Activated CD8-positive, alpha-beta memory T cell treated with anti-CD3 and anti-CD28 coated beads for 1 hour (primary cell): ENCODE data around the gene PTPN23.

Experiments used
- DNase-seq, 2 donors: peaks; one replicate each; pipeline ENCODE4 v3.0.0-alpha.2; 2020; ENCODE audit warnings: low read depth in 1 of 2; ENCODE audit errors: extremely low read depth in 1 of 2

The PTPN23 gene

GRCh38 chr3:47405820-47406761, 25.3 kb downstream of the PTPN23 start:
- no peak for DNase-seq

DNA sequence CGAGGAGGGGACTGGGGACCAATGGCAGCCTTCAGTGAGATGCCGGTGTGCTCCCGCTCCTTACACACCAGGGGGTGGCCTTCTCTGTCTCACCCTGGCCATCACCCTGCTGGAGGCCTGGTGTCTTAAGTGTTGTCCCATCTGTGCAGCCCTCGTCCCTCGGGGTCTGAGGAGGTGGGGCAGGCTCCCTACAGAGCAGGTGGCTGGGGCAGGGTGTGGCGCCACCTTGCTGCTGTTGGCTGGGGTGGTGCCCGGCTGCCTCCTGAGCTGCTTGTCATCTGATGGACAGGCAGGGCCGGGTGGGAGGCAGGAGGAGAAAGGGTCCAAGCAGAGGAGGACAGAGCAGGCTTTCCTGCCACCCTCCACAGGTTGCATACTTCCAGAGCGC, 25.9 kb downstream of the PTPN23 start:
- no peak for DNase-seq

- no peak for DNase-seq
Observed at GRCh38 chr3:47407237-47407636, 26.4 kb downstream of the PTPN23 start.

DNA sequence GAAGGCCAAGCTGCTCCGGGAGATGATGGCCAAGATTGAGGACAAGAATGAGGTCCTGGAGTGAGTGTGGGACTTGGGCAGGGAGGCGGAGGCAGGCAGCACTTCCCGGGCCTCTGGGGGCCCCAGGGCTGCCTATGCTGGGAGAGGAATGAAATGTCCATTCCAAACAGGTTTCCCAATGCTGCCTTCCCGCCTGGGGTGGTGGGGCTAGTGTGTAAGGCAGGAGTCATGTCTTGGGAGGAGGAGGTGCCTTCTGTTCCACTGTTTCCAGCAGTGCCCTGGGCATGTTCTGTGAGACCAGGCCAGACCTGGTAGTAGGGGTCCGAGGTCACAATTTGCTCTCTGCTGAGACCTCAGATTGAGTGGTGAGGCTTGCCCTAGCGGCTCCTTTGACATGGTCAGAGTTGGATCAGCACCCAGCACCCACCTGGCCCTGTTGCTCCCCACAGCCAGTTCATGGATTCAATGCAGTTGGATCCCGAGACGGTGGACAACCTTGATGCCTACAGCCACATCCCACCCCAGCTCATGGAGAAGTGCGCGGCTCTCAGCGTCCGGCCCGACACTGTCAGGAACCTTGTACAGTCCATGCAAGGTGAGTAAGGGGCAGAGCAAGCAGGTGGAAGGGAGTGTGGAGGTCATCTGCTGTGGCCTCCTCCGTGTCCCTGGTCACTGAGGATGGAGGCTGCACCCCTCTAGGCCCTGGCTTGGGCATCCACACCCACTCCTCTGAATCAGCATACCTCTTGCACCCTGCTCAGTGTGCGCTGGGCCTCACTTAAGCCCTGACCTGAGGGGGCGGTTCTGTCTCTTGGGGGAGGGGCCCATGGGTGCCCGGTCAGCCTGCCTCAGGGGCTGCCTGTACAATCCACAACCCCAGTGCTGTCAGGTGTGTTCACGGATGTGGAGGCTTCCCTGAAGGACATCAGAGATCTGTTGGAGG, 27.3 kb downstream of the PTPN23 start:
- no peak for DNase-seq

DNA sequence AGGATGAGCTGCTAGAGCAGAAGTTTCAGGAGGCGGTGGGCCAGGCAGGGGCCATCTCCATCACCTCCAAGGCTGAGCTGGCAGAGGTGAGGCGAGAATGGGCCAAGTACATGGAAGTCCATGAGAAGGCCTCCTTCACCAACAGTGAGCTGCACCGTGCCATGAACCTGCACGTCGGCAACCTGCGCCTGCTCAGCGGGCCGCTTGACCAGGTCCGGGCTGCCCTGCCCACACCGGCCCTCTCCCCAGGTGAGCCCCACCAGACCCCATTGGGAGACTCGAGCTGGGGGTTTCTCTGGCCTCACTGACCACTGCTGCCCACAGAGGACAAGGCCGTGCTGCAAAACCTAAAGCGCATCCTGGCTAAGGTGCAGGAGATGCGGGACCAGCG, 28.0 kb downstream of the PTPN23 start:
- no peak for DNase-seq

DNA sequence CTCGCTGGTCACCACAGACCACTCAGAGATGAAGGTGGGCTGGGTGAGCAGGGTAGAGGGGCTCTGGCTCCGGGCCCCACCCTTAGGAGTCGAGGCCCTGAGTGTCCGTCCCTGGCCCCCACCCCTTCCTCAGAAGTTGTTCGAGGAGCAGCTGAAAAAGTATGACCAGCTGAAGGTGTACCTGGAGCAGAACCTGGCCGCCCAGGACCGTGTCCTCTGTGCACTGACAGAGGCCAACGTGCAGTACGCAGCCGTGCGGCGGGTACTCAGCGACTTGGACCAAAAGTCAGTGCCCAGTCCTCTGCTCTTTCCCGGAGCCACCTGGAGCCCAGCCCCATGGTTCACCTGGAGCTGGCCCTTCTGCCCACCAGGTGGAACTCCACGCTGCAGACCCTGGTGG, 28.5 kb downstream of the PTPN23 start:
- no peak for DNase-seq

GRCh38 chr3:47409688-47410416, 29.0 kb downstream of the PTPN23 start:
- no peak for DNase-seq

DNA sequence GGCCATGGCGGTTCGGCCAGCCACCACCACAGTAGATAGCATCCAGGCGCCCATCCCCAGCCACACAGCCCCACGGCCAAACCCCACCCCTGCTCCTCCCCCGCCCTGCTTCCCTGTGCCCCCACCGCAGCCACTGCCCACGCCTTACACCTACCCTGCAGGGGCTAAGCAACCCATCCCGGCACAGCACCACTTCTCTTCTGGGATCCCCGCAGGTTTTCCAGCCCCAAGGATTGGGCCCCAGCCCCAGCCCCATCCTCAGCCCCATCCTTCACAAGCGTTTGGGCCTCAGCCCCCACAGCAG, 29.5 kb downstream of the PTPN23 start:
- DNase-seq, result no peak

- DNase-seq, result no peak
Observed at GRCh38 chr3:47410801-47411646, 30.2 kb downstream of the PTPN23 start.

GRCh38 chr3:47411696-47412452, 31.1 kb downstream of the PTPN23 start:
- no peak for DNase-seq

- no peak for DNase-seq
Observed at GRCh38 chr3:47412453-47412756, 31.6 kb downstream of the PTPN23 start.

DNA sequence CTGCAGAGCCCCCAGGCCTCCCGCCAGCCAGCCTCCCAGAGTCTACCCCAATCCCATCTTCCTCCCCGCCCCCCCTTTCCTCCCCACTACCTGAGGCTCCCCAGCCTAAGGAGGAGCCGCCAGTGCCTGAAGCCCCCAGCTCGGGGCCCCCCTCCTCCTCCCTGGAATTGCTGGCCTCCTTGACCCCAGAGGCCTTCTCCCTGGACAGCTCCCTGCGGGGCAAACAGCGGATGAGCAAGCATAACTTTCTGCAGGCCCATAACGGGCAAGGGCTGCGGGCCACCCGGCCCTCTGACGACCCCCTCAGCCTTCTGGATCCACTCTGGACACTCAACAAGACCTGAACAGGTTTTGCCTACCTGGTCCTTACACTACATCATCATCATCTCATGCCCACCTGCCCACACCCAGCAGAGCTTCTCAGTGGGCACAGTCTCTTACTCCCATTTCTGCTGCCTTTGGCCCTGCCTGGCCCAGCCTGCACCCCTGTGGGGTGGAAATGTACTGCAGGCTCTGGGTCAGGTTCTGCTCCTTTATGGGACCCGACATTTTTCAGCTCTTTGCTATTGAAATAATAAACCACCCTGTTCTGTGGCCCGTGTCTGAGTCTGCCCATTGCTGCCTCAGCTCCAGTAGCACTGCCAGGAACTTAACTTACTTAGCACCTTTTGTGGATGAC, 32.2 kb downstream of the PTPN23 start:
- no peak for DNase-seq

GRCh38 chr3:47413751-47414150, 32.9 kb downstream of the PTPN23 start:
- DNase-seq, result no peak

- no peak for DNase-seq
Observed at GRCh38 chr3:47414161-47414564, 33.3 kb downstream of the PTPN23 start.

- no peak for DNase-seq
Observed at GRCh38 chr3:47414666-47415587, 34.1 kb downstream of the PTPN23 start.

GRCh38 chr3:47416041-47416440, 35.2 kb downstream of the PTPN23 start:
- no peak for DNase-seq

DNA sequence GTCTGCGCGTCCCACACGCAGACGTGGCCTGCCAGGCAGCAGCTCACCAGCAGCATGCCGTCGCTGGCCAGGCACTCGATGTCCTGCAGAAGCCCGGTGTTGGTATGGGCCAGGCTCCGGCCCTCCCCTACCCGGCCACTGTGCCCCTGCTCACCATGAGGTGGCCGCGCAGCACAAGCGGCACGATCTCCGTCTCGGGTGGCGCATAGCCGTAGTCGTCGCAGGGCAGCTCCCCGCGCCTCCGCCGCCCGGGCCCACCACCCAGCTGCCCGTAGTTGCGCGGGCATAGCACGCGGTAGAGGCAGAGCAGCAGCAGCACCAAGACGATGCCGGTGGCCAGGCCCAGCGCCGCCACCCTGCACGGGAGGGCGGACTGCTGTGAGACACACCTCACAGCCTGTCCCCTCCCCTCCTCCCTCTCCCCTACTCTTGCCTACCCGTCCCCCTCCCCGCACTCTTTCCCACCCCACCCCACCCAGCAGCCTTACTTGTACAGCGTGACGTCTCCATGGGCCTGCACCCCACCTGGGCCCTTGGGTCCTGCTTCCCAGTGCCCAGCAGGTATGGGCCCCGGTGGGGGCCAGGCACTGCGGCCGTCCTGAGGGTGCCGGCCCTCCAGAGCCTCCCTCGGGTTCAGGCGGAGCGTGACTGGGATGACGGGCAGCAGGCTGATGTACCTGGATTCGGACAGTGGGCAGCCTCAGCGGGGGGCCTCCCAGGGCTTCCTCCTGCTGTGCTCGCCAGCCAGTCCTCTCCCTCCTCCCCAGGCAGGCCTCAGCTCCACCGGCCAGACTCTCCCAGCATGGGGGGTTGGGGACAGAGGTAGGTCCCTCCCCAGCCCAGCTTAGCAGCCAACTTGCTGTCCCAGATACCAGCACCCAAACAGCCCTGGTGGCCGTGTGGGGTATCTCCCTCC, 37.6 kb downstream of the PTPN23 start:
- DNase-seq, result no peak
